K562 (cell line): ENCODE results near the gene HUNK. TPM values are rescaled to one million over a fixed set of nuclear protein-coding genes. Genes with fewer than 3 reads are reported as not detected.

Experiments used
- ATAC-seq: fragments of 200-7000 bp; cut with Tn5 transposase; 3 replicates; pipeline ENCODE4 v1.9.1; 2020; ENCODE audit warnings: moderate library complexity
- BruUV-seq: library from RNA; stranded (reverse); fragments of 400-500 nt; replicated peaks from 2 replicates; lab custom pipeline; 2021; lab: Mats Ljungman, UMichigan
- CTCF ChIA-PET: fragments of 300-600 bp; formaldehyde crosslinking; extraction: SDS; loops from one replicate; lab custom pipeline; 2021; ENCODE audit warnings: low intra/inter-chr PET ratio; lab: Yijun Ruan, JAX
- POLR2A ChIA-PET: fragments of 300-600, 350-650 bp; sonication (Branson Sonifier 250); formaldehyde crosslinking; extraction: SDS; loops from one replicate; lab custom pipeline; 2021; ENCODE audit warnings: antibody characterized with exemption, inconsistent platforms; lab: Yijun Ruan, JAX
- DNase-seq, 4 experiments: peaks; one replicate each; pipeline versions ENCODE4 v3.0.0 to v3.0.0-alpha.2; 2011 to 2018; ENCODE audit warnings: low spot score in 3 of 4, mixed read lengths in 3 of 4; ENCODE audit errors: extremely low read depth in 1 of 4
- FAIRE-seq: peaks from 2 replicates; lab custom pipeline; 2011; peaks lifted over from hg19 to GRCh38; lab: Jason Lieb, UNC
- H2AFZ ChIP-seq: 2 replicates; pipeline ENCODE4 v1.6.0; 2011; ENCODE audit warnings: low read depth, low read length, control low read depth, inconsistent platforms
- H3K27ac ChIP-seq: fragments of 200-600 bp; 3 replicates; pipeline ENCODE4 v1.8.0; 2011; ENCODE audit warnings: low read depth, mild to moderate bottlenecking, control low read depth, inconsistent platforms, low read length, moderate library complexity, mixed read lengths; ENCODE audit errors: extremely low read depth
- H3K27me3 ChIP-seq, 2 experiments: fragments of 300-600 bp in 1 of 2; 2 replicates in 1 of 2; 3 replicates in 1 of 2; pipeline versions ENCODE4 v1.6.0 to v1.8.0; 2011; ENCODE audit warnings: inconsistent platforms in 2 of 2, low read length in 2 of 2, mild to moderate bottlenecking in 1 of 2, mixed read lengths in 1 of 2, moderate library complexity in 1 of 2; ENCODE audit not compliant: control insufficient read depth in 2 of 2, insufficient read depth in 2 of 2
- H3K36me3 ChIP-seq: fragments of 300-600 bp; 3 replicates; pipeline ENCODE4 v1.8.0; 2011; ENCODE audit warnings: mild to moderate bottlenecking, low read length, inconsistent platforms; ENCODE audit not compliant: control insufficient read depth, insufficient read depth
- H3K4me1 ChIP-seq, 2 experiments: fragments of 200-600 bp in 1 of 2; replicated peaks in 1 of 2; 2 replicates in 1 of 2; 3 replicates in 1 of 2; pipeline versions ENCODE4 v1.5.1 to v1.8.0; 2011; ENCODE audit warnings: inconsistent platforms in 2 of 2, low read length in 2 of 2, mild to moderate bottlenecking in 1 of 2, mixed read lengths in 1 of 2, moderate library complexity in 1 of 2; ENCODE audit not compliant: control insufficient read depth in 2 of 2, insufficient read depth in 2 of 2
- H3K4me2 ChIP-seq: 2 replicates; pipeline ENCODE4 v1.6.1; 2011; ENCODE audit warnings: low read length, control low read depth, inconsistent platforms, mixed read lengths; ENCODE audit not compliant: insufficient read depth
- H3K4me3 ChIP-seq: fragments of 200-600 bp; sonication (generic), shearing (Covaris generic); 2 replicates; pipeline ENCODE4 v1.5.1; 2016; ENCODE audit warnings: control low read depth, inconsistent platforms
- H3K79me2 ChIP-seq: fragments of 200-600 bp; 3 replicates; pipeline ENCODE4 v1.8.0; 2011; ENCODE audit warnings: low read length, inconsistent platforms; ENCODE audit not compliant: control insufficient read depth, insufficient read depth
- H3K9ac ChIP-seq, 2 experiments: 2 replicates each; pipeline versions ENCODE4 v1.6.0 to v1.6.1; 2011; ENCODE audit warnings: low read depth in 2 of 2, low read length in 2 of 2, control low read depth in 1 of 2, inconsistent platforms in 1 of 2, mild to moderate bottlenecking in 1 of 2, mixed read lengths in 1 of 2; ENCODE audit not compliant: insufficient read depth in 1 of 2
- H3K9me1 ChIP-seq: one replicate; pipeline ENCODE4 v1.6.0; 2011; ENCODE audit warnings: inconsistent platforms, mild to moderate bottlenecking, low read length, moderate library complexity; ENCODE audit not compliant: control insufficient read depth, insufficient read depth
- H3K9me3 ChIP-seq: replicated peaks from 2 replicates; pipeline ENCODE4 v1.5.1; 2011; ENCODE audit warnings: low read depth, low read length, inconsistent platforms; ENCODE audit not compliant: control insufficient read depth, insufficient read depth
- H4K20me1 ChIP-seq: replicated peaks from 2 replicates; pipeline ENCODE4 v1.6.1; 2011; ENCODE audit warnings: low read length, inconsistent platforms, mixed read lengths; ENCODE audit not compliant: control insufficient read depth, insufficient read depth
- CEBPZ ChIP-seq: fragments of 150-350 bp; IDR thresholded peaks from 2 replicates; pipeline ENCODE4 v1.6.1; 2014; ENCODE audit warnings: low read depth, mild to moderate bottlenecking, low read length, borderline replicate concordance
- CREB3L1 ChIP-seq: fragments of 450-650 bp; IDR thresholded peaks from 2 replicates; pipeline ENCODE4 v1.6.1; 2014; ENCODE audit warnings: low read depth, mild to moderate bottlenecking, moderate library complexity, borderline replicate concordance
- CXXC5 ChIP-seq: fragments of 250-450 bp; sonication (Bioruptor Pico); IDR thresholded peaks from 2 replicates; pipeline ENCODE4 v1.8.0; 2022; ENCODE audit warnings: inconsistent platforms, mild to moderate bottlenecking, moderate library complexity
- FOXJ2 ChIP-seq: fragments of 200-800 bp; sonication (Bioruptor generic); IDR thresholded peaks from 2 replicates; pipeline ENCODE4 v1.6.1; 2016; ENCODE audit warnings: missing genetic modification characterization, missing compliant biosample characterization
- MEF2A ChIP-seq: IDR thresholded peaks from 2 replicates; pipeline ENCODE4 v1.6.1; 2011; ENCODE audit warnings: low read depth, mild to moderate bottlenecking, low read length, moderate library complexity; ENCODE audit not compliant: control insufficient read depth
- NFRKB ChIP-seq: fragments of 450-650 bp; IDR thresholded peaks from 2 replicates; pipeline ENCODE4 v1.6.1; 2016; ENCODE audit warnings: low read depth
- PATZ1 ChIP-seq: fragments of 250-450 bp; sonication (Bioruptor Pico); IDR thresholded peaks from 2 replicates; pipeline ENCODE4 v1.5.0; 2020; ENCODE audit warnings: mild to moderate bottlenecking, borderline replicate concordance
- PYGO2 ChIP-seq: fragments of 450-650 bp; IDR thresholded peaks from 2 replicates; pipeline ENCODE4 v1.6.1; 2016; ENCODE audit warnings: mild to moderate bottlenecking, missing genetic modification characterization, moderate library complexity, missing compliant biosample characterization
- RBFOX2 ChIP-seq: fragments of 200-400 bp; formaldehyde crosslinking; IDR thresholded peaks from 2 replicates; pipeline ENCODE4 v1.6.1; 2017; ENCODE audit warnings: low read depth, mild to moderate bottlenecking, low read length, moderate library complexity
- ZNF274 ChIP-seq: IDR thresholded peaks from 2 replicates; pipeline ENCODE4 v1.6.1; 2011; ENCODE audit warnings: low read depth, mild to moderate bottlenecking, low read length, moderate library complexity, borderline replicate concordance
- ZNF395 ChIP-seq: fragments of 200-800 bp; sonication (Bioruptor generic); IDR thresholded peaks from 2 replicates; pipeline ENCODE4 v1.6.1; 2017; ENCODE audit warnings: missing genetic modification characterization, missing compliant biosample characterization
- WGBS: fragments of 100-300 bp; shearing (Covaris generic); methylation state at CpG from one replicate; pipeline ENCODE4 v1.1.6; 2016; ENCODE audit warnings: low coverage, mixed read lengths; ENCODE audit not compliant: insufficient coverage; ENCODE audit errors: missing lambda C conversion rate; 5-methylcytosine and 5-hydroxymethylcytosine counted together
- in situ Hi-C: fragments of 300-500 bp; cut with MboI; formaldehyde crosslinking; loops from 4 replicates; pipeline ENCODE4 v1.15.0; 2018; ENCODE audit warnings: inconsistent platforms, mixed read lengths
- intact Hi-C: fragments of 100-400 bp; cut with micrococcal nuclease; formaldehyde crosslinking; loops from 2 replicates; pipeline ENCODE4 v1.14.2; 2022
- polyA plus RNA-seq, 8 experiments: library from polyadenylated mRNA; depleted of rRNA in 4 of 8; stranded (reverse) in 5 of 8; unstranded in 3 of 8; fragments of >200 nt; fragmentation: Nextera tagmentation in 2 of 8; fragmentation: Illumina TruSeq in 1 of 8; extraction: Ambion mirVana in 2 of 8; extraction: Trizol in 1 of 8; gene quantifications; 2 replicates each; pipeline versions ENCODE4 v1.2.1 to v1.2.3, GENCODE V29; 2011 to 2014; ENCODE audit warnings: inconsistent platforms in 1 of 8, missing spikeins in 1 of 8
- total RNA-seq, 7 experiments: library from RNA; depleted of rRNA in 6 of 7; stranded (reverse); fragments of >200 nt in 6 of 7; fragmentation: Illumina TruSeq in 2 of 7; extraction: Trizol in 2 of 7; gene quantifications; 2 replicates each; pipeline versions ENCODE4 v1.2.1 to v1.2.3, GENCODE V29; 2011 to 2021; ENCODE audit warnings: low replicate concordance in 1 of 7

Gene HUNK
- total and polyA plus RNA-seq, 9 of the 15 experiments (the other 6 are each of a cell fraction or from before 2014, with no cell fraction given), result not detected

- Histone ChIP-seq H3K4me3 (no peak overlapping the region), H3K79me2 (no peaks in the 10 kb centered on the region), H3K9me1 (no peaks in the 10 kb centered on the region), H3K27me3 (peaks cover 24 to 51% of the 10 kb centered on the region in 2 experiments; a peak in 4 of 5 replicates), H3K36me3 (no peaks in the 10 kb centered on the region), H2AFZ (no peak overlapping the region), H3K4me2 (no peak overlapping the region), H3K9ac (no peak overlapping the region), H4K20me1 (no peaks in the 10 kb centered on the region), H3K4me1 (no peaks in the 10 kb centered on the region; a peak in 1 of 5 replicates), H3K27ac (no peak overlapping the region), H3K9me3 (no peaks in the 10 kb centered on the region)
- in situ Hi-C loops (no loop called here), intact Hi-C loops (no loop called here)
- CTCF ChIA-PET, result no interaction called here
- ATAC-seq (no peak), FAIRE-seq (no peak), DNase-seq (no peak)
- under 1% methylated on average over 11 of the region's 11 CpGs for WGBS
- POLR2A ChIA-PET, result interaction anchor here (0.8 kb wide), 1 partner anchor 21 kb away, joined by 3 read pairs; no protein-coding TSS in a partner anchor
- no TSS peak for BruUV-seq
- no peak for TF ChIP-seq NFRKB
- no peak for TF ChIP-seq CXXC5 (CRISPR knock-in tag)
- TF ChIP-seq ZNF274, result no peak
- TF ChIP-seq PATZ1 (CRISPR knock-in tag), result no peak
- no peak for TF ChIP-seq CEBPZ
- no peak for TF ChIP-seq FOXJ2 (tag)
- no peak for TF ChIP-seq CREB3L1
- TF ChIP-seq PYGO2 (tag), result no peak
- TF ChIP-seq RBFOX2, result no peak
- TF ChIP-seq ZNF395, result no peak
- TF ChIP-seq MEF2A, result no peak
Measured at GRCh38 chr21:31885146-31885545, 12.3 kb downstream of the HUNK start.
